ENCODE data around the gene RAB36.

RAB36 gene

GRCh38 chr22:23109441-23109978, 35.8 kb upstream of the RAB36 start:
- Histone ChIP-seq H3K27ac (ENCODE audit: low read depth, low read length) (no peak overlapping the region), H3K9me3 (ENCODE audit: control insufficient read depth, insufficient read depth, low read depth, low read length) (no peaks in the 10 kb centered on the region), H3K36me3 (ENCODE audit: control insufficient read depth, insufficient read depth, low read length) (no peaks in the 10 kb centered on the region), H3K4me1 (ENCODE audit: control insufficient read depth, insufficient read depth, low read length) (peaks cover 6% of the 10 kb centered on the region; the same call in 1 of the 2 replicates), H3K4me3 (ENCODE audit: low read depth, low read length) (no peak overlapping the region), H3K27me3 (ENCODE audit: control insufficient read depth, insufficient read depth, low read length) (no peaks in the 10 kb centered on the region), H3K9ac (ENCODE audit: low read length) (no peak overlapping the region)

DNA sequence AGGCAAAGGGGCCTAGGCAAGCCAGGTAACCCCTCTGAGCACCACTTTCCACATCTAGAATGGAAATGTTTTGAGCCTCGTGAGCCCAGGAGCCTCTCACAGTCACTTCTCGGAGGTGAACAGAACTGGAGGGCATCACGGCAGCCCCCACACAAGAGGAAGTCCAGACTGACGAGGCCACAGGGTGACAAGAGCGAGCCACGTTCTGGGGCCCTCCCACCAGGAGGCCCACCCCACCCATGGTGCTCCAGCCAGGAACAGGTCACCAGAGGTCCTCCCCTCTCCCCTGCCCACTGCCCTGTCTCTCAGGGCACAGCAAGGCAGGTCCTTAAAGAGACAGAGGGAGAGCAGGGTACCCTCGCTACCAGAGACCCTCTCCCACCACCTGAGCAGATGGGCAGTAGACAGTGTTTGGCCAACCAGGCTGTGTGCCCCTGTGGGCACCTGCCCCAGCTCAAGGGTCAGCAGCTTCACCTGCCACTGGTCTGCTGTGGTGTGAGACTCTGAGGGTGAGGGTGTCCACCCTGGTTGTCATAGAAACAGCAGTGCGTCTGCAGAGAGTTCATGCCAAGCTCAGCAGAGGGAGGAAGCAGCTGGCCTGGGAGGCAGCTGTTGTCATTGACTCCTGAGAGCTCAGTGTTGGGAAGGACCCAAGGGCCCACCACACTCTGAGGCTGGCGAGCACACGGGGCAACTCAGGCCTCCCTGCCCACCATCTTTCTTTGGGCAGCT, 34.9 kb upstream of the RAB36 start:
- H3K36me3 ChIP-seq (ENCODE audit: control insufficient read depth, insufficient read depth, low read length) = no peaks in the 10 kb centered on the region
- no peak overlapping the region for H3K27ac ChIP-seq (ENCODE audit: low read depth, low read length)
- no peaks in the 10 kb centered on the region for H3K27me3 ChIP-seq (ENCODE audit: control insufficient read depth, insufficient read depth, low read length)
- peaks cover 6% of the 10 kb centered on the region; the same call in 1 of the 2 replicates for H3K4me1 ChIP-seq (ENCODE audit: control insufficient read depth, insufficient read depth, low read length)
- H3K9ac ChIP-seq (ENCODE audit: low read length) = no peak overlapping the region
- no peaks in the 10 kb centered on the region for H3K9me3 ChIP-seq (ENCODE audit: control insufficient read depth, insufficient read depth, low read depth, low read length)
- H3K4me3 ChIP-seq (ENCODE audit: low read depth, low read length) = no peak overlapping the region

- Histone ChIP-seq H3K4me1 (ENCODE audit: control insufficient read depth, insufficient read depth, low read length) (peaks cover 6% of the 10 kb centered on the region; the same call in 1 of the 2 replicates), H3K9ac (ENCODE audit: low read length) (no peak overlapping the region), H3K4me3 (ENCODE audit: low read depth, low read length) (no peak overlapping the region), H3K36me3 (ENCODE audit: control insufficient read depth, insufficient read depth, low read length) (no peaks in the 10 kb centered on the region), H3K27ac (ENCODE audit: low read depth, low read length) (no peak overlapping the region), H3K9me3 (ENCODE audit: control insufficient read depth, insufficient read depth, low read depth, low read length) (no peaks in the 10 kb centered on the region), H3K27me3 (ENCODE audit: control insufficient read depth, insufficient read depth, low read length) (no peaks in the 10 kb centered on the region)
Observed at GRCh38 chr22:23110922-23111527, 34.3 kb upstream of the RAB36 start.

DNA sequence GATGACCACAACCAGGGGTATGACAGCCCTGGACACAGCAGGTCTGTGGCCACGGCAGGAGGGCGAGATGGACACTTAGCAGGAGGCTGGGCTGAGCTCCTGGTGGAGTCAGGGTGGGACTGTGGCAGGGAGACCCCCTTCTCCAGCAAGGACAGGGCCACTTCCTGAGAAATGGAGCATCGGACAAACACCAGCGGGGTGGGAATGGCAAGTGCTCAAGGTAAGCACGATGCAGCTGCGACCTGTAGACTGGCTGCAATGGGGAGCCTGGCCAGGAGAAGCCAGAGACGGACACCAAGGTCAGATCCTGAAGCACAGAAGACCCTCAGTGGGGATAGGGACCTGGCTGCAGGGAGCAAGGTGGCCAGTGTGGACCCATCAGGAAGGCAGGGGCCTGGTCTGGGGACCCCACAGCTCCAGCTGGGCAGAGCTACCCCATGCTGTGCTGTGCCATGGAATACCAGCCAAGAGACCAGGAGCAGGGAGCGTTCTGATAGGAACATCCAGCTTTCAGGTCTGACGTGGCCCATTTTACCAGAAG, 32.7 kb upstream of the RAB36 start:
- H3K4me1 ChIP-seq (ENCODE audit: control insufficient read depth, insufficient read depth, low read length) = peaks cover 8% of the 10 kb centered on the region; the same call in 1 of the 2 replicates

DNA sequence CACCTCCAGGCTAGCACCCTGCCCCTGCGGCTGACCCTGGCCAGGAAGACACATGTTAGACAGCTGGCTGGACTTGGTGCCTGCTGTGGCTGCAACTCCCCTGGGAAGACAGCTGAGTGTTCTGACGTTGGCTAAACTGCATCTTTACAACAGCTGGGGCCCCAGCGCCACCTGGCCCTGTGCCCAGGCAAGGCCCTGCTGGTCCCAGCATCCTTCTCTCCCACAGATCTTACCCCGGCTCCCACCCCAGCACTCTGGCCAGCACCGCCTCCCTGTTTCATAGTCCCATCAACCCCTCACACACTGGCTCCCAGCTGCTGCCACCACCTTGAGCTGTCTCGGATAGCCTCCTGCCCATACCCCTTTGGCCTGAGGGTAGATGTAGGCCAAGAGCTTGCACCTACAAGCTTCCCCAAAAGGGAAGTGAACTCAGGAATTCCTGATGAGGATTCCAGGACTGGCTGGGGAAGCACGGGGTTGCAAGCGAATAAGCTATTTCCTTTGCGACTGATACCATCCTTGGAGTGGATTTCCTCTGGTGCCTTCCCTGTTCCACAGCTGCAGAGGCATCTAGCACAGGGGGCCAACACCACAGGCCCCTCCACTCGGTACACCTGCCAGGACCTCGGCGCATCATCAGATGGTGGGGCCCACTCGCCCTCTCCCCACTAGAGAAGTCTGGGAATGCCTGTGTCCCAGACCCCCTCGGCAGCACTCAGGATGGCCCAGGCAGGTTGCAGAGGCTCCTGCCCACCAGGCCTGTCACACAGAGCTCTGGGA, 32.0 kb upstream of the RAB36 start:
- Histone ChIP-seq H3K4me3 (ENCODE audit: low read depth, low read length) (no peak overlapping the region), H3K27ac (ENCODE audit: low read depth, low read length) (no peak overlapping the region), H3K4me1 (ENCODE audit: control insufficient read depth, insufficient read depth, low read length) (peaks cover 8% of the 10 kb centered on the region; the same call in 1 of the 2 replicates), H3K27me3 (ENCODE audit: control insufficient read depth, insufficient read depth, low read length) (no peaks in the 10 kb centered on the region), H3K9me3 (ENCODE audit: control insufficient read depth, insufficient read depth, low read depth, low read length) (no peaks in the 10 kb centered on the region), H3K9ac (ENCODE audit: low read length) (no peak overlapping the region), H3K36me3 (ENCODE audit: control insufficient read depth, insufficient read depth, low read length) (no peaks in the 10 kb centered on the region)

More for the DNA sequence above, 32.7 kb upstream of the RAB36 start:
- H3K36me3 ChIP-seq (ENCODE audit: control insufficient read depth, insufficient read depth, low read length) = no peaks in the 10 kb centered on the region
- no peaks in the 10 kb centered on the region for H3K9me3 ChIP-seq (ENCODE audit: control insufficient read depth, insufficient read depth, low read depth, low read length)
- H3K27ac ChIP-seq (ENCODE audit: low read depth, low read length) = no peak overlapping the region
- no peak overlapping the region for H3K4me3 ChIP-seq (ENCODE audit: low read depth, low read length)
- H3K9ac ChIP-seq (ENCODE audit: low read length) = no peak overlapping the region
- H3K27me3 ChIP-seq (ENCODE audit: control insufficient read depth, insufficient read depth, low read length) = no peaks in the 10 kb centered on the region

DNA sequence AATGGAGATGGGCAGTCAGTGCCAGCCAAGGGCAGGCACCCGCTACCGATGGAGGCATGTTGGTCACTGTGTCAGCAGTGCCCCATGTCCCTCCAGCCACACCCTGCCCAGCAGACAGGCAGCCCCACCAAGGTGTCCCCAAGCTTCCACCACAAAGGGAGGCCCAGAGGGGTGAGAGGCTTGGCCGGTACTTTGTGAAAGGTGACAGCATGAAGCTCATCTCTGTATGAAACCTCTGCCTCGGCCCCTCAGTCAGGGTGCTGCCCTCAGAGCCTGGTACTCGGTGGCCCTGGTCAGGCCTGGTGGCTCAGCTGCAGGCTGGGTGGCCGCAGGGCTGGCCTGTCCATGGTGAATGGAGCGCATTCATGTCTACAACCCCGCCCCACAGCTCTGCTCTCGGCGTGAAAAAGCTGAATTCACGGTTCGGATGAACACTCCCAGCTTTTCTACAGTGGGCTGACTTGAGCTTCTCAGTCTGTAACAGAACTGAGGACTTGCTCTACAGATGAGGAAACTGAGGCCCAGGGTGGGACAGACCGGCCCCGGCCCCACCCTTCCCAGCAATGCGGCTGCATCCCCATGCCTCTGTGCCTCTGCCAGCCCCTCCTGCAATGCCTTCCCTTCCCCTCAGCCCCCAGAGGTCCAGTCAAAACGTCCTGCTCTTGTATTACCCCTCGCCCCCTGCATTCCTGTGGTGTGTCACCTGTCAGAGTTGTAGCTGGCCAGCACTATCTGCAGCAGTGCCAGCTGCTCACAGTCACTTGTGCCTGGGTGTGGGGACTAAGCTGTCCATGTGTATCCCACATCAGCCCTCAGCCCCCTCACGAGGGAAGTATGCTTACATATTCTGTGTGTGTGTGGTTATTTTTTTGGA, 31.2 kb upstream of the RAB36 start:
- Histone ChIP-seq H3K27ac (ENCODE audit: low read depth, low read length) (no peak overlapping the region), H3K4me3 (ENCODE audit: low read depth, low read length) (no peak overlapping the region), H3K27me3 (ENCODE audit: control insufficient read depth, insufficient read depth, low read length) (no peaks in the 10 kb centered on the region), H3K36me3 (ENCODE audit: control insufficient read depth, insufficient read depth, low read length) (no peaks in the 10 kb centered on the region), H3K9ac (ENCODE audit: low read length) (no peak overlapping the region), H3K4me1 (ENCODE audit: control insufficient read depth, insufficient read depth, low read length) (peaks cover 8% of the 10 kb centered on the region; the same call in 1 of the 2 replicates), H3K9me3 (ENCODE audit: control insufficient read depth, insufficient read depth, low read depth, low read length) (no peaks in the 10 kb centered on the region)

DNA sequence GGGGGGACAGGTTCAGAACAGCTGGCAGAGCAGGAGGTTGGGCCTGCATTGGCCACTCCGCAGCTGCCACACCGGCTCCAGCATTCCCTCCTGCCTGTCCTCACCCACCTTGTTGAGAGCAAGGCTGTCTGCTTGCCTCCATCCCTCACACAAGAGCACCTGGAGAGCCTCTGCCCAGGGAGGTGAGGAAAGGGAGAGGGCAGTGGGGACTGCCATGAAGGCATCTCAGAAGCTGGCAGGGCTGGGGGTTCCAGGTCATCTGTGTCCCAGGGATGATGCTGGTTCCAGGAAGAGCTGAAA, 30.6 kb upstream of the RAB36 start:
- Histone ChIP-seq H3K4me1 (ENCODE audit: control insufficient read depth, insufficient read depth, low read length) (peaks cover 8% of the 10 kb centered on the region; the same call in 1 of the 2 replicates), H3K9ac (ENCODE audit: low read length) (no peak overlapping the region), H3K9me3 (ENCODE audit: control insufficient read depth, insufficient read depth, low read depth, low read length) (no peaks in the 10 kb centered on the region), H3K4me3 (ENCODE audit: low read depth, low read length) (no peak overlapping the region), H3K27ac (ENCODE audit: low read depth, low read length) (no peak overlapping the region), H3K36me3 (ENCODE audit: control insufficient read depth, insufficient read depth, low read length) (no peaks in the 10 kb centered on the region), H3K27me3 (ENCODE audit: control insufficient read depth, insufficient read depth, low read length) (no peaks in the 10 kb centered on the region)

DNA sequence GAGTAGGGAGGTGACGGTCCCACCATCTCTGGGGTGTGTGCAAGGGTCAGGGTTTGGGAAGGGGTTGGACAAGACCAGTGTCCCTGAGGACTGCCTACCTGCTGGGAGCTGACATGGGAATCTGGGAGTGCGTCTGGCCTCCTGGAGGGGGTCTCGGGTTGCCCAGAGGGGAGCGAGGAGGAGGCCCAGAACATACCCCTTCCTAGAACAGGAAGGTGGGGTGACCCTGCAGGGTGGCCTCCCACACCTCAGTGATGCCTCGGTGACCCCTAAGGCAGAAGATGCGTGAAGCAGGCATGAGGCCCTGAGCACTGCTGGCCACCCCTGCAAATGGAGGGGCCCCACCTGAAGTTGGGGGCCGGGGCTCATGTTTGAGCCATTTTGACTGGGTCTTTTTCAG, 29.9 kb upstream of the RAB36 start:
- Histone ChIP-seq H3K9ac (ENCODE audit: low read length) (no peak overlapping the region), H3K27ac (ENCODE audit: low read depth, low read length) (no peak overlapping the region), H3K4me3 (ENCODE audit: low read depth, low read length) (no peak overlapping the region), H3K36me3 (ENCODE audit: control insufficient read depth, insufficient read depth, low read length) (no peaks in the 10 kb centered on the region), H3K27me3 (ENCODE audit: control insufficient read depth, insufficient read depth, low read length) (0 out of 2 replicates have a peak, but pooled peaks cover 3% of the 10 kb centered on the region), H3K4me1 (ENCODE audit: control insufficient read depth, insufficient read depth, low read length) (peaks cover 8% of the 10 kb centered on the region; the same call in 1 of the 2 replicates), H3K9me3 (ENCODE audit: control insufficient read depth, insufficient read depth, low read depth, low read length) (no peaks in the 10 kb centered on the region)

DNA sequence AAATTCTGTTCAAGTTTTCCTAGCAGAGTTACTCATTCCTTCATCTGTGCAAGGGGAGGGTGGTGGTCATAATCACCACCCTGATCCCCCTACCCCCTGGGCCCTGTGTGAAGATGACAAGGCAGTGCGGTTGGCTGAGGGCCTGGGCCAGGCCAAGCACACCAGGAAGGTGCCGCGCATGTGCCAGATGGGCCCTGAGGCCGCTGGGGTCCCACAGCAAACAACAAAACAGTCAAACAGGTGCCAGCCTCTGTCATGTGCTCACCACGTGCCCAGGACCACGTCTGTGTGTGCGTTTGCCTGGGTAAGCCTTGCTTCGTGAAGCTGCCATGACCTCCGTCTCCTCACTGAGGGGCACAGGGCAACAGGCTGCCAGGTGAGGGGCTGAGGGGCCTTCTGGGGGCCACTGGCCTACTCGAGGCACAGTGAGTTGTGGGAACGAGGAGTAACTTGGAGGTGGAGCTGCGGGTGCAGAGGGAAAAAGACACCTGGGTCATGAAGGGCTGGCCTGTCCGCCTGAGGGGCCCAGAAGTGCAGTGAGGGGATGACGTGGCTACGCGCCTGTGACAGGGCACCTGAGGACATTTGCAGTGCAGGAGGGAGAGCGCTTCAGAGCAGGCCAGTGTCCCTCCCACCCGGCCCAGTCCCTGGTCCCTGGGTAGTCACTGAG, 29.3 kb upstream of the RAB36 start:
- Histone ChIP-seq H3K27ac (ENCODE audit: low read depth, low read length) (no peak overlapping the region), H3K4me3 (ENCODE audit: low read depth, low read length) (no peak overlapping the region), H3K9ac (ENCODE audit: low read length) (no peak overlapping the region), H3K27me3 (ENCODE audit: control insufficient read depth, insufficient read depth, low read length) (0 out of 2 replicates have a peak, but pooled peaks cover 4% of the 10 kb centered on the region), H3K9me3 (ENCODE audit: control insufficient read depth, insufficient read depth, low read depth, low read length) (no peaks in the 10 kb centered on the region), H3K4me1 (ENCODE audit: control insufficient read depth, insufficient read depth, low read length) (peaks cover 5% of the 10 kb centered on the region; the same call in 1 of the 2 replicates), H3K36me3 (ENCODE audit: control insufficient read depth, insufficient read depth, low read length) (no peaks in the 10 kb centered on the region)
